GM23338 (cell line): ENCODE results near the gene ALDH18A1. TPM values are rescaled to one million over a fixed set of nuclear protein-coding genes. Genes with fewer than 3 reads are reported as not detected.

Experiments
- ATAC-seq: fragments of 200-7000 bp; cut with Tn5 transposase; 3 replicates; pipeline ENCODE4 v1.9.1; 2020
- DNase-seq: peaks from one replicate; pipeline ENCODE4 v3.0.0-alpha.2; 2015; ENCODE audit warnings: low spot score
- H2AFZ ChIP-seq: fragments of 200-600 bp; sonication (generic); 2 replicates; pipeline ENCODE4 v1.8.0; 2016; ENCODE audit warnings: antibody characterized with exemption, mild to moderate bottlenecking, moderate library complexity
- H3F3A ChIP-seq: fragments of 200-600 bp; sonication (generic); replicated peaks from 2 replicates; pipeline ENCODE4 v1.8.0; 2017; ENCODE audit warnings: antibody characterized with exemption, mixed run types, low read depth
- H3K27ac ChIP-seq: fragments of 200-600 bp; sonication (generic); 2 replicates; pipeline ENCODE4 v1.6.1; 2016; ENCODE audit warnings: low read depth
- H3K27me3 ChIP-seq: fragments of 200-600 bp; sonication (generic); 2 replicates; pipeline ENCODE4 v1.8.0; 2016; ENCODE audit warnings: mild to moderate bottlenecking, mixed run types, moderate library complexity; ENCODE audit not compliant: insufficient read depth
- H3K36me3 ChIP-seq: fragments of 200-600 bp; sonication (generic); 2 replicates; pipeline ENCODE4 v1.8.0; 2016; ENCODE audit warnings: mild to moderate bottlenecking; ENCODE audit not compliant: insufficient read depth
- H3K4me1 ChIP-seq: fragments of 200-600 bp; sonication (generic); 2 replicates; pipeline ENCODE4 v1.8.0; 2016; ENCODE audit warnings: mild to moderate bottlenecking, moderate library complexity; ENCODE audit not compliant: insufficient read depth
- H3K4me2 ChIP-seq: fragments of 200-600 bp; sonication (generic); 2 replicates; pipeline ENCODE4 v1.7.1; 2017; ENCODE audit warnings: mixed run types
- H3K4me3 ChIP-seq: fragments of 200-600 bp; sonication (generic); 2 replicates; pipeline ENCODE4 v1.6.1; 2016; ENCODE audit warnings: mixed run types
- H3K79me2 ChIP-seq: fragments of 200-600 bp; sonication (generic); replicated peaks from 2 replicates; pipeline ENCODE4 v1.8.0; 2017; ENCODE audit warnings: mild to moderate bottlenecking; ENCODE audit not compliant: insufficient read depth
- H3K9me2 ChIP-seq: fragments of 200-600 bp; sonication (generic); 2 replicates; pipeline ENCODE4 v1.8.0; 2017; ENCODE audit not compliant: insufficient read depth
- H4K20me1 ChIP-seq: fragments of 200-600 bp; sonication (generic); replicated peaks from 2 replicates; pipeline ENCODE4 v1.8.0; 2017; ENCODE audit warnings: mild to moderate bottlenecking; ENCODE audit not compliant: insufficient read depth
- H3K27ac Mint-ChIP-seq: 2 replicates; pipeline ENCODE4 v1.8.0; 2020; ENCODE audit warnings: inconsistent platforms, mild to moderate bottlenecking, moderate library complexity, mixed read lengths
- H3K27me3 Mint-ChIP-seq: 3 replicates; pipeline ENCODE4 v1.8.0; 2022; ENCODE audit warnings: low read depth, mild to moderate bottlenecking, moderate library complexity, mixed read lengths, inconsistent platforms; ENCODE audit not compliant: insufficient read depth, poor library complexity
- H3K36me3 Mint-ChIP-seq: 3 replicates; pipeline ENCODE4 v1.8.0; 2021; ENCODE audit warnings: low read depth, mild to moderate bottlenecking, inconsistent platforms, moderate library complexity, mixed read lengths
- H3K4me1 Mint-ChIP-seq: 3 replicates; pipeline ENCODE4 v1.8.0; 2020; ENCODE audit warnings: mild to moderate bottlenecking, inconsistent platforms, mixed read lengths
- H3K4me3 Mint-ChIP-seq: 3 replicates; pipeline ENCODE4 v1.8.0; 2021; ENCODE audit warnings: moderate library complexity, mild to moderate bottlenecking, inconsistent platforms, mixed read lengths
- H3K9me3 Mint-ChIP-seq: 3 replicates; pipeline ENCODE4 v1.8.0; 2020; ENCODE audit warnings: moderate library complexity, mild to moderate bottlenecking, inconsistent platforms, mixed read lengths
- CREB1 ChIP-seq: fragments of 250-450 bp; sonication (Bioruptor Pico); IDR thresholded peaks from 2 replicates; pipeline ENCODE4 v1.5.0; 2020; ENCODE audit warnings: low read depth, mild to moderate bottlenecking, moderate library complexity
- CTCF ChIP-seq, 2 experiments: fragments of 200-600 bp in 1 of 2; sonication (generic) in 1 of 2; conservative IDR thresholded peaks; 2 replicates each; pipeline versions ENCODE4 v1.5.1 to v1.6.1; 2016 to 2017; ENCODE audit warnings: antibody characterized with exemption in 2 of 2, low read depth in 2 of 2, mild to moderate bottlenecking in 2 of 2, moderate library complexity in 1 of 2
- ETS1 ChIP-seq: IDR thresholded peaks from 2 replicates; pipeline ENCODE4 v1.6.1; 2016; ENCODE audit warnings: antibody characterized with exemption
- EZH2 ChIP-seq: fragments of 200-600 bp; sonication (generic); IDR thresholded peaks from one replicate; pipeline ENCODE4 v1.8.0; 2017; ENCODE audit warnings: antibody characterized with exemption, mild to moderate bottlenecking, low read depth; ENCODE audit not compliant: unreplicated experiment
- EZH2phosphoT487 ChIP-seq: fragments of 200-600 bp; sonication (generic); IDR thresholded peaks from one replicate; pipeline ENCODE4 v1.8.1; 2018; ENCODE audit warnings: antibody characterized with exemption; ENCODE audit not compliant: unreplicated experiment
- JUNB ChIP-seq: IDR thresholded peaks from one replicate; pipeline ENCODE4 v1.6.1; 2016; ENCODE audit warnings: antibody characterized with exemption; ENCODE audit not compliant: unreplicated experiment
- NANOG ChIP-seq: IDR thresholded peaks from 2 replicates; pipeline ENCODE4 v1.6.1; 2016; ENCODE audit warnings: antibody characterized with exemption, borderline replicate concordance
- POLR2AphosphoS5 ChIP-seq: IDR thresholded peaks from 2 replicates; pipeline ENCODE4 v1.6.1; 2016; ENCODE audit warnings: antibody characterized with exemption, low read depth
- REST ChIP-seq: IDR thresholded peaks from one replicate; pipeline ENCODE4 v1.6.1; 2018; ENCODE audit warnings: antibody characterized with exemption; ENCODE audit not compliant: unreplicated experiment
- STAT1 ChIP-seq: IDR thresholded peaks from one replicate; pipeline ENCODE4 v1.6.1; 2016; ENCODE audit warnings: antibody characterized with exemption; ENCODE audit not compliant: unreplicated experiment
- ZNF114 ChIP-seq: fragments of 250-450 bp; sonication (Bioruptor Pico); IDR thresholded peaks from 2 replicates; pipeline ENCODE4 v1.5.0; 2020; ENCODE audit warnings: mild to moderate bottlenecking, moderate library complexity
- ZNF331 ChIP-seq: fragments of 250-450 bp; sonication (Bioruptor Pico); IDR thresholded peaks from 2 replicates; pipeline ENCODE4 v1.5.0; 2020; ENCODE audit warnings: low read depth, mild to moderate bottlenecking, moderate library complexity
- ZNF462 ChIP-seq: fragments of 250-450 bp; sonication (Bioruptor Pico); IDR thresholded peaks from 2 replicates; pipeline ENCODE4 v1.5.0; 2020; ENCODE audit warnings: mild to moderate bottlenecking, moderate library complexity
- polyA plus RNA-seq: library from polyadenylated mRNA; unstranded; fragments of >200 nt; fragmentation: Nextera tagmentation; extraction: Ambion mirVana; gene quantifications from 2 replicates; pipeline ENCODE4 v1.2.1, GENCODE V29; 2016
- total RNA-seq: library from RNA; depleted of rRNA; stranded (reverse); fragments of >200 nt; shearing (Covaris generic); gene quantifications from 2 replicates; pipeline ENCODE4 v1.2.3, GENCODE V29; 2014

Gene ALDH18A1
- total and polyA plus RNA-seq, 2 experiments from 2014 or later = 35.1 to 117 TPM

- Histone ChIP-seq H2AFZ (no peak overlapping the region), H3F3A (no peaks in the 10 kb centered on the region), H3K4me2 (no peak overlapping the region), H3K9me2 (no peaks in the 10 kb centered on the region), H3K79me2 (no peaks in the 10 kb centered on the region), H3K36me3 (peaks cover 24% of the 10 kb centered on the region), H3K4me1 (0 out of 2 replicates have a peak, but pooled peaks cover 4% of the 10 kb centered on the region), H3K27me3 (no peaks in the 10 kb centered on the region), H4K20me1 (no peaks in the 10 kb centered on the region; the same call in 1 of the 2 replicates), H3K4me3 (no peak overlapping the region), H3K27ac (peak overlapping the region; percentile 23; the same call in 1 of the 2 replicates)
- H3K36me3 Mint-ChIP-seq = peaks cover 42% of the 10 kb centered on the region
- no peak for TF ChIP-seq ZNF114
- no peak for TF ChIP-seq CTCF (conservative IDR thresholded peaks at IDR 0.05; ENCODE audit: low read depth in 2 of 2)
- no peak for TF ChIP-seq EZH2
- no peak for TF ChIP-seq NANOG
- TF ChIP-seq REST = no peak
- TF ChIP-seq JUNB = no peak
- TF ChIP-seq ETS1 = no peak
- no peak for TF ChIP-seq STAT1
- no peak for TF ChIP-seq EZH2phosphoT487
- no peak for TF ChIP-seq ZNF462 (CRISPR knock-in tag)
- no peak for TF ChIP-seq ZNF331 (CRISPR knock-in tag)
- no peak for TF ChIP-seq CREB1 (CRISPR knock-in tag)
- TF ChIP-seq POLR2AphosphoS5 = no peak; the same call in 1 of the 2 replicates
- DNase-seq (no peak), ATAC-seq (no peak)
- H3K4me1 Mint-ChIP-seq = peaks cover 12% of the 10 kb centered on the region
- no peak overlapping the region for H3K4me3 Mint-ChIP-seq
- no peaks in the 10 kb centered on the region for H3K27me3 Mint-ChIP-seq
- no peaks in the 10 kb centered on the region for H3K9me3 Mint-ChIP-seq
- H3K27ac Mint-ChIP-seq = no peak overlapping the region; the same call in 1 of the 2 replicates
These were observed 51.3 kb downstream of the ALDH18A1 start for GRCh38 chr10:95605163-95605562.
